Cardiac fibroblast (primary cell): ENCODE data around the gene ID3.

Experiments
- DNase-seq, 2 donors: peaks; one replicate each; pipeline versions ENCODE4 v3.0.0 to v3.0.0-alpha.2; 2010; ENCODE audit warnings: low read depth in 2 of 2
- H3K4me3 ChIP-seq, 2 donors: replicated peaks in 1 of 2; 1 replicate in 1 of 2; 2 replicates in 1 of 2; pipeline ENCODE4 v1.5.1; 2011; ENCODE audit warnings: low read depth in 2 of 2, low read length in 2 of 2, mild to moderate bottlenecking in 2 of 2, moderate library complexity in 1 of 2
- CTCF ChIP-seq: IDR thresholded peaks from one replicate; pipeline ENCODE4 v1.5.1; 2011; ENCODE audit warnings: low read depth, mild to moderate bottlenecking, low read length, inconsistent platforms

The ID3 gene

GRCh38 chr1:23509896-23510295 is 49.4 kb downstream of the ID3 start:
- TF ChIP-seq CTCF, result no peak
- no peak for DNase-seq
- H3K4me3 ChIP-seq, result no peak overlapping the region
